Activated T-cell treated with anti-CD3 and anti-CD28 coated beads, Interleukin-2, amount 50 U/mL, for 24 hours (primary cell): ENCODE measurements around the gene CCDC70.

ENCODE experiments used
- DNase-seq: peaks from one replicate; pipeline ENCODE4 v3.0.0-alpha.2; 2020
- H3K27ac Mint-ChIP-seq: 2 replicates; pipeline ENCODE4 v1.8.0; 2020; ENCODE audit warnings: mild to moderate bottlenecking, mixed read lengths
- H3K27me3 Mint-ChIP-seq: 2 replicates; pipeline ENCODE4 v1.8.0; 2020; ENCODE audit warnings: mixed read lengths
- H3K36me3 Mint-ChIP-seq: 2 replicates; pipeline ENCODE4 v1.8.0; 2020; ENCODE audit warnings: low read depth, mixed read lengths
- H3K4me1 Mint-ChIP-seq: 2 replicates; pipeline ENCODE4 v1.8.0; 2020; ENCODE audit warnings: low read depth, mixed read lengths
- H3K4me3 Mint-ChIP-seq: 2 replicates; pipeline ENCODE4 v1.8.0; 2020; ENCODE audit warnings: mild to moderate bottlenecking, moderate library complexity, mixed read lengths
- H3K9me3 Mint-ChIP-seq: 2 replicates; pipeline ENCODE4 v1.8.0; 2020; ENCODE audit warnings: mixed read lengths

CCDC70 gene

GRCh38 chr13:51865838-51866237 is 4.1 kb downstream of the CCDC70 start:
- Mint-ChIP-seq H3K9me3 (no peaks in the 10 kb centered on the region), H3K27me3 (peaks cover 15% of the 10 kb centered on the region), H3K27ac (no peak overlapping the region), H3K4me3 (no peak overlapping the region), H3K4me1 (peaks cover 20% of the 10 kb centered on the region), H3K36me3 (no peaks in the 10 kb centered on the region)
- DNase-seq, result no peak

GRCh38 chr13:51867062-51867461 is 5.3 kb downstream of the CCDC70 start:
- Mint-ChIP-seq H3K27me3 (peaks cover 15% of the 10 kb centered on the region), H3K27ac (no peak overlapping the region), H3K9me3 (no peaks in the 10 kb centered on the region), H3K36me3 (no peaks in the 10 kb centered on the region), H3K4me1 (peaks cover 9% of the 10 kb centered on the region), H3K4me3 (no peak overlapping the region)
- DNase-seq, result no peak

GRCh38 chr13:51869916-51870315 is 8.1 kb downstream of the CCDC70 start:
- H3K4me3 Mint-ChIP-seq, result no peak overlapping the region
- H3K27ac Mint-ChIP-seq, result no peak overlapping the region
- H3K27me3 Mint-ChIP-seq, result peaks cover 13% of the 10 kb centered on the region
- H3K9me3 Mint-ChIP-seq, result no peaks in the 10 kb centered on the region
- no peak for DNase-seq
- peaks cover 2% of the 10 kb centered on the region for H3K4me1 Mint-ChIP-seq
- H3K36me3 Mint-ChIP-seq, result no peaks in the 10 kb centered on the region

GRCh38 chr13:51870616-51871015 is 8.8 kb downstream of the CCDC70 start:
- no peak for DNase-seq
- H3K4me3 Mint-ChIP-seq, result no peak overlapping the region
- H3K27ac Mint-ChIP-seq, result no peak overlapping the region
- peaks cover 2% of the 10 kb centered on the region for H3K4me1 Mint-ChIP-seq
- H3K9me3 Mint-ChIP-seq, result no peaks in the 10 kb centered on the region
- no peaks in the 10 kb centered on the region for H3K36me3 Mint-ChIP-seq
- peaks cover 12% of the 10 kb centered on the region for H3K27me3 Mint-ChIP-seq

DNA sequence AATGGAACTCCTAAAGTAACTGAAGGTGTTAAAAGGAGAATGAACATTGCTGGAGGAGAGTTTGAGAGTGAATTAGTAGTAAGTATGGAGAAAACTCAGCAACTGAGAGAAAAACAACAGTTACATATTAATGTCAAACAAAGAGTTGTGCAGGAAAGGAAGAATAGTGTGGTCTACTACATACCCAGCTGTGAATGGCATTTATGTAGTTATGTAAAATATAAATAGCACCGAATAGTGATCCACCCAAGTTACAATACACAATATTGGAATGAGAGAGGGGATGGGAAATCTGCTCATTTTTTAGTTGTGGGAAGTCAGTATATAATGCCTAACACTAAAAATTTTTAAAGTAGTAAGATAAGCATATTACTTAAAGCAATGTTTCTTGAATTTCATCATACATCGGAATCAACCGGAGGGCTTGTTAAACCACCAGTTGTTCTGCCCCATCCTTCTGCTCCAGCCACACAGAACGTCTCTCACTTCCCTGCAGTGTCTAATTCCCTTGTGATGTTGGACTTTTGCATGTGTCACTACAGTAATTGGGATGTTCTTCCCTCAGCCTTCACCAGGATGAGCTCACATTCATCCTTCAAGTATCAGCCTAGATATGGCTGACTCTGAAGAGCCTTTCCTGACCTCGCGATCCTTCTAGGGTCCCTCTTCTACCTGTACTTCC is 11.5 kb downstream of the CCDC70 start:
- DNase-seq, result no peak
- peaks cover 6% of the 10 kb centered on the region for H3K27me3 Mint-ChIP-seq
- no peak overlapping the region for H3K4me3 Mint-ChIP-seq
- no peaks in the 10 kb centered on the region for H3K9me3 Mint-ChIP-seq
- no peaks in the 10 kb centered on the region for H3K36me3 Mint-ChIP-seq
- H3K27ac Mint-ChIP-seq, result no peak overlapping the region
- peaks cover 2% of the 10 kb centered on the region for H3K4me1 Mint-ChIP-seq

DNA sequence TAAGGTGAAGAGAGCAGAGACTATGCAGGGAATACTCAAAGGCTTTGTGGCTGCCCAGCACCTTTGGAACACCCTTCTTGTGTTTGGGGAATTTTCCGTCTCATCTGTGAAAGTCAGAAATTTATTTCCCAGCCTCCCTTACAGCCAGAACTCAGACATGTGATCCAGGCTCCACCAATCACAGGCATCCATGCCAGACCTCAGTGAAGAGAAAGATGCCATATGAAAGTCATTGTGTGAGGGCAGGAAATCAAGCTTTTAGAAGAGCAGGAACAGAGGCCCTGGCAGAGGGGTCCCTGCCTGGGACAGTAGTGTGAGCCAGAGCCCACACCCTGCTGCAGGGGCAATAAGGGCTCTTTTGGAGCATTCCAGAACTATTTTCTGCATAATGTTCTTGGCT is 12.1 kb downstream of the CCDC70 start:
- no peaks in the 10 kb centered on the region for H3K36me3 Mint-ChIP-seq
- H3K9me3 Mint-ChIP-seq, result no peaks in the 10 kb centered on the region
- peaks cover 3% of the 10 kb centered on the region for H3K27me3 Mint-ChIP-seq
- no peak for DNase-seq
- no peak overlapping the region for H3K27ac Mint-ChIP-seq
- no peak overlapping the region for H3K4me3 Mint-ChIP-seq
- peaks cover 2% of the 10 kb centered on the region for H3K4me1 Mint-ChIP-seq

GRCh38 chr13:51874651-51875050 is 12.9 kb downstream of the CCDC70 start:
- peaks cover 6% of the 10 kb centered on the region for H3K4me1 Mint-ChIP-seq
- H3K4me3 Mint-ChIP-seq, result no peak overlapping the region
- H3K27ac Mint-ChIP-seq, result no peak overlapping the region
- no peaks in the 10 kb centered on the region for H3K9me3 Mint-ChIP-seq
- DNase-seq, result no peak
- no peaks in the 10 kb centered on the region for H3K36me3 Mint-ChIP-seq
- H3K27me3 Mint-ChIP-seq, result no peaks in the 10 kb centered on the region

- DNase-seq, result no peak
- Mint-ChIP-seq H3K9me3 (peaks cover 2% of the 10 kb centered on the region), H3K4me3 (no peak overlapping the region), H3K27me3 (no peaks in the 10 kb centered on the region), H3K27ac (no peak overlapping the region), H3K4me1 (peaks cover 4% of the 10 kb centered on the region), H3K36me3 (no peaks in the 10 kb centered on the region)
These were observed 17.4 kb downstream of the CCDC70 start for GRCh38 chr13:51879133-51879532.

GRCh38 chr13:51881296-51881695 is 19.5 kb downstream of the CCDC70 start:
- H3K27me3 Mint-ChIP-seq, result no peaks in the 10 kb centered on the region
- no peak overlapping the region for H3K27ac Mint-ChIP-seq
- peaks cover 2% of the 10 kb centered on the region for H3K9me3 Mint-ChIP-seq
- no peaks in the 10 kb centered on the region for H3K36me3 Mint-ChIP-seq
- H3K4me3 Mint-ChIP-seq, result no peak overlapping the region
- peaks cover 4% of the 10 kb centered on the region for H3K4me1 Mint-ChIP-seq
- no peak for DNase-seq

GRCh38 chr13:51882570-51883225 is 20.9 kb downstream of the CCDC70 start:
- peaks cover 2% of the 10 kb centered on the region for H3K9me3 Mint-ChIP-seq
- no peak for DNase-seq
- peaks cover 4% of the 10 kb centered on the region for H3K4me1 Mint-ChIP-seq
- no peaks in the 10 kb centered on the region for H3K36me3 Mint-ChIP-seq
- no peak overlapping the region for H3K4me3 Mint-ChIP-seq
- H3K27ac Mint-ChIP-seq, result no peak overlapping the region
- no peaks in the 10 kb centered on the region for H3K27me3 Mint-ChIP-seq

DNA sequence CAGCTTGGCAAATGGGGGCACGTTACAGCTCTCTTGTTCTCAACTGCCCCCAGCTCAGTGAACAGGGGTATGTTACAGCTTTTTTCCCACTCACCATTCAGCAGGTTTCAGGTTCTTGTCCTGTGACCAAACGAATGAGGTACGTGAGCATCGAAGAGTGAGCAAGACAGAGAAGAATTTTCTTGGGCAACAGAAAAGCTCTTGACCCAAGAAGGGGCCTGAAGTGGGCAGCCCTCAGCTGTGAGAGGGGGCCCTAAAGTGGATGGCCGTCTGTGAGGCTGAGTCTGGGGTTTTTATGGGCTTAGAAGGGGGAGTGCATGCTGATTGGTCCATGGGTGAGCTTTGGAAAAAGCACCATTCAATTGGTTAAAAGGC is 21.4 kb downstream of the CCDC70 start:
- Mint-ChIP-seq H3K9me3 (peaks cover 2% of the 10 kb centered on the region), H3K4me1 (peaks cover 4% of the 10 kb centered on the region), H3K36me3 (no peaks in the 10 kb centered on the region), H3K4me3 (no peak overlapping the region), H3K27ac (no peak overlapping the region), H3K27me3 (no peaks in the 10 kb centered on the region)
- no peak for DNase-seq

DNA sequence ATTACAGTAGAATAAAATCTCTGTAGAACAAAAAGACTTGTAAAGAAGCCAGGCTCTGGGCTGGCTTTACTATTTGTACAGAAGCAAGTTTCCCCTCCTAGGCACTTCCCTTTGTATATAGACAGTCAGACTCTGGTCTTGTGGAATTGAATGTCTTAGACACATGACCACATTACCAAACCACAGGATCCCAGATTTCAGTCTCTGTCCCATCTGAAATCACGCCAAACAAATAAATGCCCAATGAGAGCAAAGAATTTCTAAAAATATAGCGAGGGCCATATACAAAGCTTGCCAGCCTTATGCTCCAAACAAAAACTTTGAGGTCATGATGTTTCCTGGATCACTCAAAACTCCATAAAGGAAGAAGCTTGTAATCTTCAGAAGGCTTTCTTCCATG is 23.9 kb downstream of the CCDC70 start:
- Mint-ChIP-seq H3K27ac (no peak overlapping the region), H3K9me3 (peaks cover 2% of the 10 kb centered on the region), H3K4me3 (no peak overlapping the region), H3K27me3 (no peaks in the 10 kb centered on the region), H3K4me1 (no peaks in the 10 kb centered on the region), H3K36me3 (no peaks in the 10 kb centered on the region)
- no peak for DNase-seq

- H3K27ac Mint-ChIP-seq, result no peak overlapping the region
- no peaks in the 10 kb centered on the region for H3K36me3 Mint-ChIP-seq
- no peak for DNase-seq
- H3K9me3 Mint-ChIP-seq, result peaks cover 2% of the 10 kb centered on the region
- H3K4me1 Mint-ChIP-seq, result no peaks in the 10 kb centered on the region
- no peak overlapping the region for H3K4me3 Mint-ChIP-seq
- H3K27me3 Mint-ChIP-seq, result no peaks in the 10 kb centered on the region
These were observed 25.7 kb downstream of the CCDC70 start for GRCh38 chr13:51887468-51887867.

GRCh38 chr13:51892657-51893056 is 30.9 kb downstream of the CCDC70 start:
- no peaks in the 10 kb centered on the region for H3K4me1 Mint-ChIP-seq
- H3K9me3 Mint-ChIP-seq, result no peaks in the 10 kb centered on the region
- no peaks in the 10 kb centered on the region for H3K36me3 Mint-ChIP-seq
- H3K4me3 Mint-ChIP-seq, result no peak overlapping the region
- peaks cover 8% of the 10 kb centered on the region for H3K27me3 Mint-ChIP-seq
- no peak overlapping the region for H3K27ac Mint-ChIP-seq
- no peak for DNase-seq

GRCh38 chr13:51894239-51894638 is 32.5 kb downstream of the CCDC70 start:
- Mint-ChIP-seq H3K9me3 (no peaks in the 10 kb centered on the region), H3K27ac (no peak overlapping the region), H3K27me3 (peaks cover 8% of the 10 kb centered on the region), H3K4me1 (no peaks in the 10 kb centered on the region), H3K36me3 (no peaks in the 10 kb centered on the region), H3K4me3 (no peak overlapping the region)
- no peak for DNase-seq
